ENCODE measurements around the gene USP15. TPM values are rescaled to one million over a fixed set of nuclear protein-coding genes. Genes with fewer than 3 reads are reported as not detected.
"Not testable (repeated sequence)": the region's sequence is repeated elsewhere in the genome, so short reads cannot be mapped to it uniquely, and the experiment has no call there.

The USP15 gene
- total RNA-seq, 1 donor from 2014 or later = 50.9 TPM

DNA sequence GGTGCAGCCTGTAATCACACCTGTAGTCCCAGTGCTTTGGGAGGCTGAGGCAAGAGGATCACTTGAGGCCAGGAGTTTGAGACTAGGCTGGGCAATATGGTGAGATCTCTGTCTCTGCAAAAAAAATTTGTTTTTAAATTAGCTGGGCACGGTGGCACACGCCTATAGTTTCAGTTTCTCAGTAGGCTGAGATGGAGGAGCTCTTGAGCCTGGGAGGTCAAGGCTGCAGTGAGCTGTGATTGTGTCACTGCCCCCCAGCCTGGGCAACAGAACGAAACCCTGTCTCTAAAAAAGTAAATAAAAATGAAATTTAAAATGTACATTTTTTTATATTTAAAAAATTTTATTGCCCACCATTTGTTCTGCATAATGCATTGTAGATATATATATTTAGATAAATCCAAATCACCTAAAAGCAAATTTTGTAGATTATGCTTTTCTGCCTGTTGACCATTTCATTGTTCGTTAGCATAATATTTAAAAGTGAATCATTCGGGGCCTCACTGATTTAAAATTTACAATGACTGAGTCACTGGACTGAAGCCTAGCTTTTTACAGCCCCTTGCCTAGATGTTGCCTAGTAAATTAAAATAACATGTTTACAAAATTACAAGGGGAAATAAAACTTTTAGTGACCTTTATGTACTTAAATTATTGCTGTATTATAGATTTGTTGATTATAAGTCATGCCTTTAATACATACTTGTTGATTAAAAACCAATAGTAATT is 87.9 kb downstream of the USP15 start:
- Mint-ChIP-seq H3K9me3 (peaks cover 17% of the 10 kb centered on the region), H3K27me3 (ENCODE audit: low read depth) (no peaks in the 10 kb centered on the region), H3K4me3 (no peak overlapping the region), H3K4me1 (no peaks in the 10 kb centered on the region), H3K36me3 (peaks cover 30% of the 10 kb centered on the region), H3K27ac (no peak overlapping the region)
- TF ChIP-seq, protein P1, sequence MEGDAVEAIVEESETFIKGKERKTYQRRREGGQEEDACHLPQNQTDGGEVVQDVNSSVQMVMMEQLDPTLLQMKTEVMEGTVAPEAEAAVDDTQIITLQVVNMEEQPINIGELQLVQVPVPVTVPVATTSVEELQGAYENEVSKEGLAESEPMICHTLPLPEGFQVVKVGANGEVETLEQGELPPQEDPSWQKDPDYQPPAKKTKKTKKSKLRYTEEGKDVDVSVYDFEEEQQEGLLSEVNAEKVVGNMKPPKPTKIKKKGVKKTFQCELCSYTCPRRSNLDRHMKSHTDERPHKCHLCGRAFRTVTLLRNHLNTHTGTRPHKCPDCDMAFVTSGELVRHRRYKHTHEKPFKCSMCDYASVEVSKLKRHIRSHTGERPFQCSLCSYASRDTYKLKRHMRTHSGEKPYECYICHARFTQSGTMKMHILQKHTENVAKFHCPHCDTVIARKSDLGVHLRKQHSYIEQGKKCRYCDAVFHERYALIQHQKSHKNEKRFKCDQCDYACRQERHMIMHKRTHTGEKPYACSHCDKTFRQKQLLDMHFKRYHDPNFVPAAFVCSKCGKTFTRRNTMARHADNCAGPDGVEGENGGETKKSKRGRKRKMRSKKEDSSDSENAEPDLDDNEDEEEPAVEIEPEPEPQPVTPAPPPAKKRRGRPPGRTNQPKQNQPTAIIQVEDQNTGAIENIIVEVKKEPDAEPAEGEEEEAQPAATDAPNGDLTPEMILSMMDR (IDR thresholded peaks at IDR 0.05; ENCODE audit: unreplicated experiment) = no peak
- DNase-seq (ENCODE audit: low spot score in 2 of 2, unreplicated experiment in 2 of 2) = no peak

DNA sequence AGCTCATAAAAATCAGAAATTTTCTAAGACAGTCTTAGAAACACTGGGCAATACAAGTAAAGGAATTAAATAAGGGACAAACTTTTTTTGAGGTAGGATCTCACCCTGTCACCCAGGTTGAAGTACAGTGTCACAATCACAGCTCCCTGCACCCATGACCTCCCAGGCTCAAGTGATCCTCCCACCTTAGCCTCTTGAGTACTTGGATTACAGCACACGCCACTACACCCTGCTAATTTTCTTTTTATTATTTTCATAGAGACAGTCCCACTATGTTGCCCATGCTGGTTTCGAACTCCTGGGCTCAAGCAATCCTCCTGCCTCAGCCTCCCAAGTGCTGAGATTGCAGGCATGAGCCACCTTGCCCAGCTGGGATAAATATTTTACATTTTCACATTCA is 90.3 kb downstream of the USP15 start:
- Mint-ChIP-seq H3K27ac (no peak overlapping the region), H3K9me3 (peaks cover 3% of the 10 kb centered on the region), H3K4me1 (peaks cover 3% of the 10 kb centered on the region), H3K4me3 (no peak overlapping the region), H3K27me3 (ENCODE audit: low read depth) (no peaks in the 10 kb centered on the region), H3K36me3 (peaks cover 10% of the 10 kb centered on the region)
- DNase-seq (ENCODE audit: low spot score in 2 of 2, unreplicated experiment in 2 of 2) = no peak
- TF ChIP-seq, protein P1 (IDR thresholded peaks at IDR 0.05; ENCODE audit: unreplicated experiment) = no peak

DNA sequence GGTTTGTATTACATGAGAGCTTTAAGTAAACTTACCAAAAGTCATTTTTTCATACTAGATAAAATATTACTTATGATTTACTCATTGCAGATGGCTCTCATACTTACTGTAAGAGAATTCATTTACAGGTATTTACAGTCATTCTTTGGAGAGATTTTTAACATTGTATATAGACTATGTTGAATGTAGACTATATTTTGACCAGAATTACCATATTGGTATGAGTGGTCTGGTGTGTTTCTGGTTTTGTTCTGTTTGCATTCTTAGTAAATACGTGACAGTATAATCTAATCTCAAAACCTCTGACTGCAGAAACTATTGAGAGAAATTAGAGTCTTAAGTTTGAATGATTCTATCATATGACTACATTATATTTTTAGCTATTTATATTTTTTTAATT is 91.1 kb downstream of the USP15 start:
- H3K4me3 Mint-ChIP-seq = no peak overlapping the region
- no peaks in the 10 kb centered on the region for H3K27me3 Mint-ChIP-seq (ENCODE audit: low read depth)
- no peak for DNase-seq (ENCODE audit: low spot score in 2 of 2, unreplicated experiment in 2 of 2)
- H3K9me3 Mint-ChIP-seq = no peaks in the 10 kb centered on the region
- peaks cover 6% of the 10 kb centered on the region for H3K36me3 Mint-ChIP-seq
- peaks cover 3% of the 10 kb centered on the region for H3K4me1 Mint-ChIP-seq
- H3K27ac Mint-ChIP-seq = no peak overlapping the region
- TF ChIP-seq, protein P1 (IDR thresholded peaks at IDR 0.05; ENCODE audit: unreplicated experiment) = no peak

DNA sequence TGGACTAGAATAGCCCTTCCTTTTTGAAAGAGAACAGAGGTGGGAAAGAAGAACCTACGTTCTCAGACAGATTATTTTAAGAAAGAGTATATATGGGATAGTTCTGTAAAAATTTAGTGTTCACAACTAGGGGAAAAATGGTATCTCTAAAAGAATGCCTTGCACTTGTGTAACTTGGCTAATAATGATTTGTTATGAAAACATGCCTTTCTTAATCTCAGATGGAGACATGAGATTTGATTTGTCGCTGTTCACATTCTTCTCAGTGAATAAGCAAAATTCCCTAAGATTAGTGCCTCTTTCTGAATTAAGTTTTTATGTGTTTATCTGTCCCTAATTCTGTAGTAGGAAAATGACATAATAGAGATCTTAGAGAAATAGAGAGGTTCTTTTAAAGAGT is 100.8 kb downstream of the USP15 start:
- Mint-ChIP-seq H3K9me3 (peaks cover 15% of the 10 kb centered on the region), H3K36me3 (peaks cover 22% of the 10 kb centered on the region), H3K27ac (peak overlapping the region; percentile 34), H3K4me1 (peaks cover 8% of the 10 kb centered on the region), H3K27me3 (ENCODE audit: low read depth) (no peaks in the 10 kb centered on the region), H3K4me3 (no peak overlapping the region)
- TF ChIP-seq, protein P1 (IDR thresholded peaks at IDR 0.05; ENCODE audit: unreplicated experiment) = no peak
- no peak for DNase-seq (ENCODE audit: low spot score in 2 of 2, unreplicated experiment in 2 of 2)

DNA sequence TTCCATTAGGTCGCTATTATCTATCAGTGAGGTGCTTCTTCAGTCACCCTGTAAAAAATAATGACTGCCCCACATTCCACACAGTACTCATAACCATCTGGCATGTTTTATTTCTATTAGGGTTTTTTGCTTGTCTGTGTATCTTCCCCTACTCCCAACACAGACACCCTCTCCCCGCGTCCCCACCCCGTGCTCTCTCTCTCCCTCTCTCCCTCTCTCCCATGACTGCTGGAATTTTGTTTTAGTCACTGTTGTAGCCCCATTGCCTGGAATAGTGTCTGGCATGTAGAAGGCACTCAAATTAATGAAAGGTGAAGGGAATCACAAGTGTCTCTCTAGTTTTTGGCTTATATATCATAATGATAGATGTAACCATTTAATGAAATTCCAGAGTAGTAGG is 103.3 kb downstream of the USP15 start:
- Mint-ChIP-seq H3K27ac (no peak overlapping the region), H3K36me3 (peaks cover 45% of the 10 kb centered on the region), H3K27me3 (ENCODE audit: low read depth) (no peaks in the 10 kb centered on the region), H3K4me3 (no peak overlapping the region), H3K9me3 (peaks cover 32% of the 10 kb centered on the region), H3K4me1 (peaks cover 8% of the 10 kb centered on the region)
- DNase-seq (ENCODE audit: low spot score in 2 of 2, unreplicated experiment in 2 of 2) = no peak
- TF ChIP-seq, protein P1 (IDR thresholded peaks at IDR 0.05; ENCODE audit: unreplicated experiment) = no peak

DNA sequence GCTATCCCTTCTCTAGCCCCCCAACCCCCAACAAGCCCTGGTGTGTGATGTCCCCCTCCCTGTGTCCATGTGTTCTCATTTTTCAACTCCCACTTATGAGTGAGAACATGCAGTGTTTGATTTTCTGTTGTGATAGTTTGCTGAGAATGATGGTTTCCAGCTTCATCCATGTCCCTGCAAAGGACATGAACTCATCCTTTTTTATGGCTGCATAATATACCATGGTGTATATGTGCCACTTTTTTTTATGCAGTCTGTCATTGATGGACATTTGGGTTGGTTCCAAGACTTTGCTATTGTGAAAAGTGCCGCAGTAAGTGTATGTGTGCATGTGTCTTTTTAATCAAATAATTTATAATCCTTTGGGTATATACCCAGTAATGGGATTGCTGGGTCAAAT is 104.5 kb downstream of the USP15 start:
- Mint-ChIP-seq H3K36me3 (peaks cover 49% of the 10 kb centered on the region), H3K9me3 (peaks cover 34% of the 10 kb centered on the region)
- not testable (repeated sequence) for DNase-seq (ENCODE audit: low spot score in 2 of 2, unreplicated experiment in 2 of 2); H3K4me1 Mint-ChIP-seq; H3K4me3 Mint-ChIP-seq; H3K27me3 Mint-ChIP-seq (ENCODE audit: low read depth); H3K27ac Mint-ChIP-seq

DNA sequence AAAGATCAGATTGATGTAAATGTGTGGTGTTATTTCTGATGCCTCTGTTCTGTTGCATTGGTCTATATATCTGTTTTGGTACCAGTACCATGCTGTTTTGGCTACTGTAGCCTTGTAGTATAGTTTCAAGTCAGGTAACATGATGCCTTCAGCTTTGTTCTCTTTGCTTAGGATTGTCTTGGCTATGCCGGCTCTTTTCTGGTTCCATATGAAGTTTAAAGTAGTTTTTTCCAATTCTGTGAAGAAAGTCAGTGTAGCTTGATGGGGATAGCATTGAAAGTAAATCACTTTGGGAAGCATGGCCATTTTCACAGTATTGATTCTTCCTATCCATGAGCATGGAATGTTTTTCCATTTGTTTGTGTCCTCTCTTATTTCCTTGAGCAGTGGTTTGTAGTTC is 105.6 kb downstream of the USP15 start:
- H3K4me1 Mint-ChIP-seq; H3K27me3 Mint-ChIP-seq (ENCODE audit: low read depth); DNase-seq (ENCODE audit: low spot score in 2 of 2, unreplicated experiment in 2 of 2); H3K27ac Mint-ChIP-seq; H3K4me3 Mint-ChIP-seq: not testable (repeated sequence)
- Mint-ChIP-seq H3K9me3 (peaks cover 34% of the 10 kb centered on the region), H3K36me3 (peaks cover 54% of the 10 kb centered on the region)

DNA sequence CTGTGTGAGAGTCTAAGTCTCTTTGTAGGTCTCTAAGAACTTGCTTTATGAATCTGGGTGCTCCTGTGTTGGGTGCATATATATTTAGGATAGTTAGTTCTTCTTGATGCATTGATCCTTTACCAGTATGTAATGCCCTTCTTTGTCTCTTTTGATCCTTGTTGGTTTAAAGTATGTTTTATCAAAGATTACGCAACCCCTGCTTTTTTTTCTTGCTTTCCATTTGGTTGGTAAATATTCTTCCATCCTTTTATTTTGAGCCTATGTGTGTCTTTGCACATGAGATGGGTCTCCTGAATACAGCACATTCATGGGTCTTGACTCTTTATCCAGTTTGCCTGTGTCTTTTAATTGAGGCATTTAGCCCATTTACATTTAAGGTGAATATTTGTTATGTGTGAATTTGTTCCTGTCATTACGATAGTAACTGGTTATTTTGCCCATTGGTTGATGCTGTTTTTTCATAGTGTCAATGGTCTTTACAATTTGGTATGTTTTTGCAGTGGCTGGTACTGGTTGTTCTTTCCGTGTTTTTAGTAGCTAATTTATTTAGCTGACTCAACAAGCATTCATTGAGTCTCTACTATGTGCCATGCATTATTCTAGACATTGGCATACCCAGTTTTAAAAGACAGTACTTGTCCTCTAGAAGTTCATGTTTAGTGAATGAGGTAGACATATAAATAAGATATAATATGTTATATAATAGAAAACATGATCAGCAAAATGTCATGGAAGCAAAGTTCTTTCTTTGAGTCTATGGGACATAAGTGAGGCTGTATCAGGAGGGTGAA is 108.4 kb downstream of the USP15 start:
- not testable (repeated sequence) for H3K4me1 Mint-ChIP-seq; H3K27ac Mint-ChIP-seq; H3K4me3 Mint-ChIP-seq; DNase-seq (ENCODE audit: low spot score in 2 of 2, unreplicated experiment in 2 of 2); H3K27me3 Mint-ChIP-seq (ENCODE audit: low read depth)
- Mint-ChIP-seq H3K9me3 (peaks cover 34% of the 10 kb centered on the region), H3K36me3 (peaks cover 54% of the 10 kb centered on the region)

All from mesothelial cell of epicardium (in vitro differentiated cells).